ENCODE data around the gene TEX10.

- TF ChIP-seq CTCF (IDR thresholded peaks at IDR 0.05) (no peak), POLR2AphosphoS5 (IDR thresholded peaks at IDR 0.05; ENCODE audit: low read depth, low read length) (no peak), REST (IDR thresholded peaks at IDR 0.05; ENCODE audit: insufficient read depth in 1 of 2, low read depth in 2 of 2, low read length in 1 of 2) (no peak)
Observed at GRCh38 chr9:100401042-100401441, 48.3 kb upstream of the TEX10 start.

All from Panc1 (cell line).